ENCODE measurements around the gene MATCAP1.

MATCAP1 gene

GRCh38 chr16:67183627-67184452, at the start of gene MATCAP1:
MATCAP1 (minus strand) TSS chr16:67183963; CDS start chr16:67180610, 3,353 bp downstream.
- DNase-seq = peak; percentile 96 to 97 (median 97)

- DNase-seq = no peak
Observed at GRCh38 chr16:67230809-67231660, 47.3 kb upstream of the MATCAP1 start.

- no peak for DNase-seq
Observed at GRCh38 chr16:67229906-67230808, 46.4 kb upstream of the MATCAP1 start.

GRCh38 chr16:67228905-67229304, 45.1 kb upstream of the MATCAP1 start:
- no peak for DNase-seq

- DNase-seq = no peak
Observed at GRCh38 chr16:67228034-67228785, 44.4 kb upstream of the MATCAP1 start.

- DNase-seq = no peak
Observed at GRCh38 chr16:67227567-67227921, 43.8 kb upstream of the MATCAP1 start.

- peak; percentile 99 to 100 (median 99) for DNase-seq
Observed at GRCh38 chr16:67226804-67227566, 43.2 kb upstream of the MATCAP1 start, which contains the start of gene TMEM208. TMEM208 (plus strand) TSS chr16:67227130; CDS start chr16:67227219, 89 bp downstream.

- no peak for DNase-seq
Observed at GRCh38 chr16:67226295-67226803, 42.6 kb upstream of the MATCAP1 start.

GRCh38 chr16:67223992-67224391, 40.2 kb upstream of the MATCAP1 start:
- DNase-seq = no peak

GRCh38 chr16:67216612-67217490, 33.1 kb upstream of the MATCAP1 start:
- DNase-seq = peak; percentile 57 to 79 (median 76)

GRCh38 chr16:67215706-67216105, 31.9 kb upstream of the MATCAP1 start:
- peak; percentile 37 to 68 (median 65) for DNase-seq

- no peak for DNase-seq
Observed at GRCh38 chr16:67213197-67214019, 29.6 kb upstream of the MATCAP1 start.

GRCh38 chr16:67212766-67213165, 29.0 kb upstream of the MATCAP1 start:
- DNase-seq = no peak

- no peak for DNase-seq
Observed at GRCh38 chr16:67211674-67212073, 27.9 kb upstream of the MATCAP1 start.

- DNase-seq = no peak
Observed at GRCh38 chr16:67210069-67210937, 26.5 kb upstream of the MATCAP1 start.

- DNase-seq = no peak
Observed at GRCh38 chr16:67209565-67209964, 25.8 kb upstream of the MATCAP1 start.

- no peak for DNase-seq
Observed at GRCh38 chr16:67208154-67208896, 24.6 kb upstream of the MATCAP1 start.
